ENCODE results near the gene PFKL.

The PFKL gene

GRCh38 chr21:44316277-44316900, 16.5 kb downstream of the PFKL start:
- Histone ChIP-seq H3K9me3 (replicated peaks; ENCODE audit: insufficient read depth, low read length) (no peaks in the 10 kb centered on the region), H3K4me3 (ENCODE audit: low read length) (no peak overlapping the region), H3K4me1 (ENCODE audit: low read length) (no peaks in the 10 kb centered on the region), H2AFZ (ENCODE audit: low read length) (no peak overlapping the region), H3F3A (ENCODE audit: insufficient read depth, low read length) (no peaks in the 10 kb centered on the region), H3K27me3 (replicated peaks; ENCODE audit: insufficient read depth, low read length) (no peaks in the 10 kb centered on the region), H4K20me1 (ENCODE audit: insufficient read depth, low read length) (no peaks in the 10 kb centered on the region), H3K36me3 (replicated peaks; ENCODE audit: insufficient read depth, low read length) (peaks cover 2% of the 10 kb centered on the region; the same call in 1 of the 2 replicates), H3K4me2 (ENCODE audit: low read depth, low read length) (no peak overlapping the region), H3K9ac (ENCODE audit: low read length) (no peak overlapping the region), H3K27ac (ENCODE audit: low read length) (no peak overlapping the region), H3K9me2 (replicated peaks; ENCODE audit: insufficient read depth, low read length) (no peaks in the 10 kb centered on the region), H3K79me2 (ENCODE audit: low read length) (no peaks in the 10 kb centered on the region; the same call in 1 of the 2 replicates)
- TF ChIP-seq CTCF (IDR thresholded peaks at IDR 0.05; ENCODE audit: low read length) (no peak), EZH2phosphoT487 (IDR thresholded peaks at IDR 0.05; ENCODE audit: low read length) (no peak), EZH2 (optimal IDR thresholded peaks at IDR 0.05; ENCODE audit: low read depth, low read length) (no peak)
- DNase-seq, result no peak

- Histone ChIP-seq H4K20me1 (ENCODE audit: insufficient read depth, low read length) (no peaks in the 10 kb centered on the region), H3K9me3 (replicated peaks; ENCODE audit: insufficient read depth, low read length) (no peaks in the 10 kb centered on the region), H2AFZ (ENCODE audit: low read length) (no peak overlapping the region), H3K36me3 (replicated peaks; ENCODE audit: insufficient read depth, low read length) (no peaks in the 10 kb centered on the region), H3K9ac (ENCODE audit: low read length) (no peak overlapping the region), H3K27ac (ENCODE audit: low read length) (no peak overlapping the region), H3K4me2 (ENCODE audit: low read depth, low read length) (no peak overlapping the region), H3F3A (ENCODE audit: insufficient read depth, low read length) (no peaks in the 10 kb centered on the region), H3K4me1 (ENCODE audit: low read length) (no peaks in the 10 kb centered on the region), H3K27me3 (replicated peaks; ENCODE audit: insufficient read depth, low read length) (no peaks in the 10 kb centered on the region), H3K9me2 (replicated peaks; ENCODE audit: insufficient read depth, low read length) (no peaks in the 10 kb centered on the region), H3K4me3 (ENCODE audit: low read length) (no peak overlapping the region), H3K79me2 (ENCODE audit: low read length) (no peaks in the 10 kb centered on the region)
- TF ChIP-seq CTCF (IDR thresholded peaks at IDR 0.05; ENCODE audit: low read length) (no peak), EZH2phosphoT487 (IDR thresholded peaks at IDR 0.05; ENCODE audit: low read length) (no peak)
- DNase-seq, result no peak
Measured at GRCh38 chr21:44317241-44317782, 17.5 kb downstream of the PFKL start.

GRCh38 chr21:44317871-44318270, 18.0 kb downstream of the PFKL start:
- no peaks in the 10 kb centered on the region for H3K9me2 ChIP-seq (replicated peaks; ENCODE audit: insufficient read depth, low read length)
- no peaks in the 10 kb centered on the region for H3K27me3 ChIP-seq (replicated peaks; ENCODE audit: insufficient read depth, low read length)
- no peak for DNase-seq
- H3F3A ChIP-seq (ENCODE audit: insufficient read depth, low read length), result no peaks in the 10 kb centered on the region
- H4K20me1 ChIP-seq (ENCODE audit: insufficient read depth, low read length), result no peaks in the 10 kb centered on the region
- no peaks in the 10 kb centered on the region for H3K9me3 ChIP-seq (replicated peaks; ENCODE audit: insufficient read depth, low read length)
- H3K27ac ChIP-seq (ENCODE audit: low read length), result no peak overlapping the region
- no peak overlapping the region for H2AFZ ChIP-seq (ENCODE audit: low read length)
- no peak overlapping the region for H3K4me3 ChIP-seq (ENCODE audit: low read length)
- H3K4me1 ChIP-seq (ENCODE audit: low read length), result no peaks in the 10 kb centered on the region
- H3K9ac ChIP-seq (ENCODE audit: low read length), result no peak overlapping the region
- no peak for TF ChIP-seq CTCF (IDR thresholded peaks at IDR 0.05; ENCODE audit: low read length)
- TF ChIP-seq EZH2phosphoT487 (IDR thresholded peaks at IDR 0.05; ENCODE audit: low read length), result no peak
- TF ChIP-seq EZH2 (optimal IDR thresholded peaks at IDR 0.05; ENCODE audit: low read depth, low read length), result no peak
- H3K79me2 ChIP-seq (ENCODE audit: low read length), result no peaks in the 10 kb centered on the region
- H3K36me3 ChIP-seq (replicated peaks; ENCODE audit: insufficient read depth, low read length), result no peaks in the 10 kb centered on the region
- no peak overlapping the region for H3K4me2 ChIP-seq (ENCODE audit: low read depth, low read length)

Measured in MM.1S (cell line).